ENCODE measurements around the gene CNTD1.
A peak's percentile ranks its signal among the peaks of the same experiment; 100 is the strongest.

The CNTD1 gene

GRCh38 chr17:42806249-42806648, 7.6 kb downstream of the CNTD1 start:
- DNase-seq, result no peak

- no peak for DNase-seq
Observed at GRCh38 chr17:42809250-42809649, 10.6 kb downstream of the CNTD1 start.

- DNase-seq, result no peak
Observed at GRCh38 chr17:42814633-42815399, 16.2 kb downstream of the CNTD1 start.

GRCh38 chr17:42817866-42818265, 19.2 kb downstream of the CNTD1 start:
- no peak for DNase-seq

GRCh38 chr17:42818379-42818778, 19.7 kb downstream of the CNTD1 start:
- DNase-seq, result no peak

GRCh38 chr17:42819939-42820535, 21.4 kb downstream of the CNTD1 start:
- DNase-seq, result peak; percentile 22

- no peak for DNase-seq
Observed at GRCh38 chr17:42821176-42821575, 22.5 kb downstream of the CNTD1 start.

GRCh38 chr17:42827472-42827871, 28.8 kb downstream of the CNTD1 start:
- DNase-seq, result no peak

- no peak for DNase-seq
Observed at GRCh38 chr17:42830971-42831370, 32.3 kb downstream of the CNTD1 start.

GRCh38 chr17:42832213-42832933, 33.7 kb downstream of the CNTD1 start:
- DNase-seq, result no peak

GRCh38 chr17:42832934-42833766, 34.5 kb downstream of the CNTD1 start, which contains the start of gene PSME3:
TSS of gene PSME3 (plus strand) at chr17:42833397. CDS start at chr17:42833632, 235 bp downstream.
- peak; percentile 89 for DNase-seq

GRCh38 chr17:42833767-42834422, 35.2 kb downstream of the CNTD1 start:
- DNase-seq, result no peak

- DNase-seq, result no peak
Observed at GRCh38 chr17:42835732-42836131, 37.1 kb downstream of the CNTD1 start.

GRCh38 chr17:42841975-42842685, 43.5 kb downstream of the CNTD1 start:
- DNase-seq, result no peak

GRCh38 chr17:42843358-42843934, 44.8 kb downstream of the CNTD1 start:
- peak; percentile 60 for DNase-seq

GRCh38 chr17:42844271-42844670, 45.6 kb downstream of the CNTD1 start, which contains the start of gene AOC2:
TSS of gene AOC2 (plus strand) at chr17:42844580. CDS start at chr17:42844627, 47 bp downstream.
- DNase-seq, result no peak

- DNase-seq, result no peak
Observed at GRCh38 chr17:42844761-42845555, 46.3 kb downstream of the CNTD1 start.

GRCh38 chr17:42845556-42845917, 46.9 kb downstream of the CNTD1 start:
- no peak for DNase-seq

- DNase-seq, result no peak
Observed at GRCh38 chr17:42845918-42846593, 47.4 kb downstream of the CNTD1 start.

Measured in NCI-H1092 treated with DMSO at 0.1 percent for 48 hours (cell line).